Measurements from ENCODE around the gene PRPF31.

DNA sequence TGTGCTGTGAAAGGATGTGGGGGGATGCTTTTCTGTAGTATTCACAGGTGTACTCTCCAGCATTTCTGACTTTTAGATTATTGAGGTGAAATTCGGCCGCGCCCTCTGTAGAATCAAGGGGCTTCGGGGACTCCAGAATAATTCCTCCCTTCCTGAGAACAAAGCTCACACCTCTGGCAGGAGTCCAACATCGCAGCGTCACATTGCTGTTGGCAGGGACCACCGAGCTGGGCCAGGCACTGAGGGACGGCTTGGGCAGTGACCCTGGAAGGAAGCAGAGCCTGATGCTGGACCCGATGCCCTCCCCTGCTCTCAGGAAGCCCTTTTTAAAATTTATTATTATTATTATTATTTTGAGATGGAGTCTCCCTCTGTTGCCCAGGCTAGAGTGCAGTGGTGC lies 40.7 kb upstream of the PRPF31 start:
- TF ChIP-seq YY1 (IDR thresholded peaks at IDR 0.05; ENCODE audit: insufficient read depth, insufficient read length) = no peak
- no peak for TF ChIP-seq ZNF274 (IDR thresholded peaks at IDR 0.05; ENCODE audit: low read depth, low read length)
- no peak for TF ChIP-seq SUZ12 (IDR thresholded peaks at IDR 0.05; ENCODE audit: extremely low read depth, insufficient read depth, insufficient read length)
